Gastrocnemius medialis (tissue), 4 donors: ENCODE measurements around the gene ATP1A3.

Experiments
- POLR2A ChIP-seq, 2 donors: fragments of 450-650 bp; IDR thresholded peaks; one replicate each; pipeline ENCODE4 v1.6.1; 2017; ENCODE audit warnings: antibody characterized with exemption in 2 of 2, mild to moderate bottlenecking in 2 of 2, moderate library complexity in 2 of 2
- TF ChIP-seq, protein P1 (sequence below), 5 experiments: fragments of 450-650 bp in 3 of 5; fragments of 200-600 bp in 2 of 5; sonication (generic) in 2 of 5; IDR thresholded peaks in 4 of 5; conservative IDR thresholded peaks in 1 of 5; 1 replicate in 4 of 5; 2 replicates in 1 of 5; pipeline ENCODE4 v1.5.1; 2016 to 2019; ENCODE audit warnings: antibody characterized with exemption in 5 of 5, mild to moderate bottlenecking in 3 of 5, moderate library complexity in 3 of 5

DNA sequence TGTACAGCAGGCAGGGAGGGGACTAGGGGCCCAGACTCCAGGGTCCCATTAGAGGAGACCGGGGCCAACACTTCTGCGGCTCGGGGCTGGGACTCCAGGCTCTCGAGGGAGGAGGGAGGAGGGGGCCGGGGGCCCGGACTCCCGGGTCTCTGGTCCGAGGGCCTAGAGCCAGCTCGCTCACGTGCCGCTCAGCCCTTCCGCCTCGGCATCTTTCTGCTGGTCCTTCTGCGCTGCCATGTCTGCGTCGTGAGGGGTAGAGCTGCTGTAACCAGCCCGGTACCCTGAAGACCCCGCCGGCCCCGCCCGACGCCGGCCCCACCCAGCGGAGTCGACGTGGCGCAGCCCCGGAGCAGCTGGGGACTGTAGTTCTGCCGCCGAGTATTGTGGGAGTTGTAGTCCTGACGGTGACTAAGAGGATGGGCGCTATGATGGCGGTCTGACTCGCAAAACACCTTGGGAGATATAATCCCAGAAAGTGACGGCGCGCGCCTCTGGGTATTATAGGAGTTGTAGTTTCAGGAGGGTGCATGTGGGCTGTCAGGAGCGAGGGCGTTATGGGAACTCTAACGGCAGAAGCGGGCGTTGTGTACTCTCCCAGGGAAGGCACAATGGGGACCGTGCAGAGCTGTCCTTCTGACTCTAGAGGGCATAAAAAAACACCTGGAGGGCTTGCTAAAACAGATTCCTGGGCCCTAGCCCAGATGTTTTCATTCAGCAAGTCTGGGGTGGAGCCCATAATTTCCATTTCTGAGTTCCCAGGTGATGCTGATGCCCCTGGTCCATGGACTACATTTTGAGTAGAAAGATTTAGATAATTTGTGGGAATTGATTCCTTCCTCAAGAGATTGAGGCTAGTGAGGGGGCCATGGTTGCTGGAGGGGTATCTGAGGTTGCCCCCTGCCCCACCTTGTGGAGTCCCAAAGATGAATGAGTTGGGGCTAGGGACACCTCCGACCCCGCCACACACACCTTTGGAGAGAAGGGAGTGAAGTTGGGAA lies 34.7 kb downstream of the ATP1A3 start, which contains the start of gene RABAC1:
- TF ChIP-seq POLR2A (IDR thresholded peaks at IDR 0.05), result peak in 1 of 2 donors; percentile 32
- TF ChIP-seq, protein P1, sequence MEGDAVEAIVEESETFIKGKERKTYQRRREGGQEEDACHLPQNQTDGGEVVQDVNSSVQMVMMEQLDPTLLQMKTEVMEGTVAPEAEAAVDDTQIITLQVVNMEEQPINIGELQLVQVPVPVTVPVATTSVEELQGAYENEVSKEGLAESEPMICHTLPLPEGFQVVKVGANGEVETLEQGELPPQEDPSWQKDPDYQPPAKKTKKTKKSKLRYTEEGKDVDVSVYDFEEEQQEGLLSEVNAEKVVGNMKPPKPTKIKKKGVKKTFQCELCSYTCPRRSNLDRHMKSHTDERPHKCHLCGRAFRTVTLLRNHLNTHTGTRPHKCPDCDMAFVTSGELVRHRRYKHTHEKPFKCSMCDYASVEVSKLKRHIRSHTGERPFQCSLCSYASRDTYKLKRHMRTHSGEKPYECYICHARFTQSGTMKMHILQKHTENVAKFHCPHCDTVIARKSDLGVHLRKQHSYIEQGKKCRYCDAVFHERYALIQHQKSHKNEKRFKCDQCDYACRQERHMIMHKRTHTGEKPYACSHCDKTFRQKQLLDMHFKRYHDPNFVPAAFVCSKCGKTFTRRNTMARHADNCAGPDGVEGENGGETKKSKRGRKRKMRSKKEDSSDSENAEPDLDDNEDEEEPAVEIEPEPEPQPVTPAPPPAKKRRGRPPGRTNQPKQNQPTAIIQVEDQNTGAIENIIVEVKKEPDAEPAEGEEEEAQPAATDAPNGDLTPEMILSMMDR (IDR thresholded peaks at IDR 0.05 in 4 of 5, conservative IDR thresholded peaks at IDR 0.05 in 1 of 5), result no peak
